Neural cell (in vitro differentiated cells): ENCODE data around the gene PNKD. TPM values are rescaled to one million over a fixed set of nuclear protein-coding genes. Genes with fewer than 3 reads are reported as not detected.

ENCODE experiments used
- H2AFZ ChIP-seq: fragments of 200-600, 300-800 bp; sonication (generic), shearing (Covaris generic); 2 replicates; pipeline ENCODE4 v1.6.0; 2014; ENCODE audit warnings: low read depth, mild to moderate bottlenecking, antibody characterized with exemption, low read length, moderate library complexity
- H3F3A ChIP-seq: fragments of 200-600 bp; shearing (Covaris generic); 2 replicates; pipeline ENCODE4 v1.6.1; 2016; ENCODE audit warnings: mild to moderate bottlenecking, moderate library complexity, mixed read lengths, antibody characterized with exemption, low read length; ENCODE audit not compliant: insufficient read depth, poor library complexity, severe bottlenecking
- H3K27ac ChIP-seq: fragments of 200-600, 300-800 bp; sonication (generic), shearing (Covaris generic); 2 replicates; pipeline ENCODE4 v1.5.1; 2014; ENCODE audit warnings: mild to moderate bottlenecking, low read length, moderate library complexity
- H3K27me3 ChIP-seq: fragments of 300-800, 200-600 bp; sonication (generic), shearing (Covaris generic); 2 replicates; pipeline ENCODE4 v1.6.0; 2014; ENCODE audit warnings: mild to moderate bottlenecking, low read depth, low read length, moderate library complexity; ENCODE audit not compliant: insufficient read depth
- H3K36me3 ChIP-seq: fragments of 300-800, 200-600 bp; sonication (generic), shearing (Covaris generic); 2 replicates; pipeline ENCODE4 v1.5.1; 2014; ENCODE audit warnings: mild to moderate bottlenecking, antibody characterized with exemption, low read length, moderate library complexity; ENCODE audit not compliant: insufficient read depth
- H3K4me2 ChIP-seq: fragments of 300-800, 200-600 bp; sonication (generic), shearing (Covaris generic); 2 replicates; pipeline ENCODE4 v1.6.0; 2014; ENCODE audit warnings: mild to moderate bottlenecking, low read length
- H3K4me3 ChIP-seq: fragments of 300-800, 200-600 bp; sonication (generic), shearing (Covaris generic); 2 replicates; pipeline ENCODE4 v1.5.1; 2014; ENCODE audit warnings: mild to moderate bottlenecking, low read length, moderate library complexity
- H3K79me2 ChIP-seq: fragments of 200-600 bp; shearing (Covaris generic); replicated peaks from 2 replicates; pipeline ENCODE4 v1.6.0; 2014; ENCODE audit warnings: mild to moderate bottlenecking, low read length, moderate library complexity; ENCODE audit not compliant: insufficient read depth
- H3K9ac ChIP-seq: fragments of 300-800, 200-600 bp; sonication (generic), shearing (Covaris generic); 2 replicates; pipeline ENCODE4 v1.6.1; 2016; ENCODE audit warnings: mild to moderate bottlenecking, low read length, mixed read lengths
- H3K9me2 ChIP-seq: fragments of 200-600 bp; shearing (Covaris generic); 2 replicates; pipeline ENCODE4 v1.6.1; 2016; ENCODE audit warnings: mild to moderate bottlenecking, low read length, mixed read lengths; ENCODE audit not compliant: insufficient read depth
- H3K9me3 ChIP-seq: fragments of 200-600, 300-800 bp; sonication (generic), shearing (Covaris generic); 2 replicates; pipeline ENCODE4 v1.6.1; 2016; ENCODE audit warnings: mild to moderate bottlenecking, mixed run types, low read length, moderate library complexity, mixed read lengths
- H4K20me1 ChIP-seq: fragments of 200-600 bp; shearing (Covaris generic); 2 replicates; pipeline ENCODE4 v1.6.1; 2016; ENCODE audit warnings: mild to moderate bottlenecking, mixed run types; ENCODE audit not compliant: insufficient read depth
- CTCF ChIP-seq: fragments of 450-650 bp; IDR thresholded peaks from 2 replicates; pipeline ENCODE4 v1.5.1; 2014; ENCODE audit warnings: antibody characterized with exemption, mild to moderate bottlenecking, moderate library complexity; ENCODE audit not compliant: poor library complexity, severe bottlenecking
- EP300 ChIP-seq: fragments of 450-650 bp; conservative IDR thresholded peaks from 2 replicates; pipeline ENCODE4 v1.6.1; 2014; ENCODE audit warnings: antibody characterized with exemption, mild to moderate bottlenecking, moderate library complexity; ENCODE audit not compliant: poor library complexity, severe bottlenecking
- EZH2 ChIP-seq: fragments of 200-600, 300-800 bp; shearing (Covaris generic), sonication (generic); IDR thresholded peaks from 2 replicates; pipeline ENCODE4 v1.6.1; 2014; ENCODE audit warnings: antibody characterized with exemption, low read length, borderline replicate concordance, mild to moderate bottlenecking; ENCODE audit not compliant: insufficient read depth, poor library complexity, severe bottlenecking
- MXI1 ChIP-seq: fragments of 450-650 bp; conservative IDR thresholded peaks from 2 replicates; pipeline ENCODE4 v1.6.1; 2014; ENCODE audit warnings: antibody characterized with exemption, mild to moderate bottlenecking; ENCODE audit not compliant: poor library complexity, severe bottlenecking
- POLR2AphosphoS5 ChIP-seq: IDR thresholded peaks from 2 replicates; pipeline ENCODE4 v1.6.1; 2012
- RAD21 ChIP-seq: fragments of 450-650 bp; conservative IDR thresholded peaks from 2 replicates; pipeline ENCODE4 v1.6.1; 2014; ENCODE audit warnings: antibody characterized with exemption, mild to moderate bottlenecking, moderate library complexity
- SMC3 ChIP-seq: fragments of 450-650 bp; conservative IDR thresholded peaks from 2 replicates; pipeline ENCODE4 v1.6.1; 2014; ENCODE audit warnings: antibody characterized with exemption, mild to moderate bottlenecking, moderate library complexity; ENCODE audit not compliant: poor library complexity
- TAF1 ChIP-seq: IDR thresholded peaks from 2 replicates; pipeline ENCODE4 v1.6.1; 2012; ENCODE audit warnings: low read depth
- polyA plus RNA-seq: library from polyadenylated mRNA; depleted of rRNA; stranded (reverse); fragments of >200 nt; gene quantifications from 2 replicates; pipeline ENCODE4 v1.2.3, GENCODE V29; 2014
- TF ChIP-seq, protein P1 (sequence below): IDR thresholded peaks from 2 replicates; pipeline ENCODE4 v1.6.1; 2012; ENCODE audit warnings: borderline replicate concordance

The PNKD gene
- polyA plus RNA-seq, 1 donor from 2014 or later: 59.7 TPM

DNA sequence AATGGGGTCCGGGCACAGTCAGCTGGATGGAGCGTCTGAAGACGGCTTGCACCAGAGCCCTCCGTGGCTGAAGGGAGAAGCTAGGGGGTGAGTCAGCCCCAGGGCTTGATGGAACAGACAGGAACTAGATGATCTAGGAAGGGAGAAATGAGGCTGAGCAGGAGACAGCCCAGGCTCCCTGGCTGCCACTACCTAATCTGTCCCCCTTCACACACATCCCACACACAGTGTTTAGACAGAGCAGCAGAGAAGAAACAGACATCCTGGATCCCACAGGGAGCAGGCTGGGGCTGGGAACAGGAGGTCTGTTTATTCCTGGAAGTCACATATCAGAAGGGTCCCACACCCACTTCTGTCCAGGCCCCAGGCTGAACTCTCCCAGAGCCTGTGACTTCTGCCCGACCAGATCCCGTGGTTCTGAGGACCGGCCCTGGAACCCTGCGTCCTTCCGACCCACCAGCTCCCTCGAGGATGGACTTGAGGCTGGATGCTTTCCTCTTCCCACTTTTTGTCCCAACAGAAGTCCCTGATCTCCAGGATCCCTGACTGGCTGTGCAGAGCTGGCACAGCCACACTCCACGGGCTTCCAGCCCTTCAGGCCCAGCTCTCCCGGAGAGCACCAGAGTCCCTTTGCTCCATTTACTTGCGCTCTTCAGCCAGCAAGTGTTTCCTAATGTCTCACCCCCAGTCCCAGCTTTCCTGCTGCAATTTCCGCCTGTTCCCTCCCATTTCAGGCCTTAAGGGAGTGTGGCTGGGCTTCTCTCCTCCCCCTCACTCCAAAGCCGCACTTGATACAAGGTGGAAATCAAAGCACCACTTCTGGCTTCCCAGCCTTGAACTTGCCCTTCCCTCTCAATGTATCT, 11.0 kb upstream of the PNKD start:
- no peak overlapping the region for H2AFZ ChIP-seq
- no peak overlapping the region for H3K9ac ChIP-seq

GRCh38 chr2:218260166-218260565, 10.2 kb upstream of the PNKD start:
- H2AFZ ChIP-seq: no peak overlapping the region
- H3F3A ChIP-seq: no peaks in the 10 kb centered on the region
- H3K4me3 ChIP-seq: no peak overlapping the region
- no peaks in the 10 kb centered on the region for H3K27me3 ChIP-seq
- H3K9ac ChIP-seq: no peak overlapping the region
- H3K79me2 ChIP-seq: no peaks in the 10 kb centered on the region
- no peaks in the 10 kb centered on the region for H4K20me1 ChIP-seq
- H3K4me2 ChIP-seq: no peak overlapping the region
- H3K9me2 ChIP-seq: no peaks in the 10 kb centered on the region
- peaks cover 3% of the 10 kb centered on the region for H3K36me3 ChIP-seq
- no peaks in the 10 kb centered on the region for H3K9me3 ChIP-seq
- H3K27ac ChIP-seq: no peak overlapping the region
- TF ChIP-seq EP300 (no peak), MXI1 (no peak), SMC3 (no peak), RAD21 (no peak), EZH2 (no peak), POLR2AphosphoS5 (no peak), CTCF (no peak), TAF1 (no peak)

More for the DNA sequence above, 11.0 kb upstream of the PNKD start:
- no peaks in the 10 kb centered on the region for H3K9me3 ChIP-seq
- peaks cover 10% of the 10 kb centered on the region for H3K36me3 ChIP-seq
- TF ChIP-seq, protein P1, sequence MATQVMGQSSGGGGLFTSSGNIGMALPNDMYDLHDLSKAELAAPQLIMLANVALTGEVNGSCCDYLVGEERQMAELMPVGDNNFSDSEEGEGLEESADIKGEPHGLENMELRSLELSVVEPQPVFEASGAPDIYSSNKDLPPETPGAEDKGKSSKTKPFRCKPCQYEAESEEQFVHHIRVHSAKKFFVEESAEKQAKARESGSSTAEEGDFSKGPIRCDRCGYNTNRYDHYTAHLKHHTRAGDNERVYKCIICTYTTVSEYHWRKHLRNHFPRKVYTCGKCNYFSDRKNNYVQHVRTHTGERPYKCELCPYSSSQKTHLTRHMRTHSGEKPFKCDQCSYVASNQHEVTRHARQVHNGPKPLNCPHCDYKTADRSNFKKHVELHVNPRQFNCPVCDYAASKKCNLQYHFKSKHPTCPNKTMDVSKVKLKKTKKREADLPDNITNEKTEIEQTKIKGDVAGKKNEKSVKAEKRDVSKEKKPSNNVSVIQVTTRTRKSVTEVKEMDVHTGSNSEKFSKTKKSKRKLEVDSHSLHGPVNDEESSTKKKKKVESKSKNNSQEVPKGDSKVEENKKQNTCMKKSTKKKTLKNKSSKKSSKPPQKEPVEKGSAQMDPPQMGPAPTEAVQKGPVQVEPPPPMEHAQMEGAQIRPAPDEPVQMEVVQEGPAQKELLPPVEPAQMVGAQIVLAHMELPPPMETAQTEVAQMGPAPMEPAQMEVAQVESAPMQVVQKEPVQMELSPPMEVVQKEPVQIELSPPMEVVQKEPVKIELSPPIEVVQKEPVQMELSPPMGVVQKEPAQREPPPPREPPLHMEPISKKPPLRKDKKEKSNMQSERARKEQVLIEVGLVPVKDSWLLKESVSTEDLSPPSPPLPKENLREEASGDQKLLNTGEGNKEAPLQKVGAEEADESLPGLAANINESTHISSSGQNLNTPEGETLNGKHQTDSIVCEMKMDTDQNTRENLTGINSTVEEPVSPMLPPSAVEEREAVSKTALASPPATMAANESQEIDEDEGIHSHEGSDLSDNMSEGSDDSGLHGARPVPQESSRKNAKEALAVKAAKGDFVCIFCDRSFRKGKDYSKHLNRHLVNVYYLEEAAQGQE: no peak
- TF ChIP-seq TAF1 (no peak), EZH2 (no peak), POLR2AphosphoS5 (no peak), CTCF (no peak), MXI1 (no peak), SMC3 (no peak), EP300 (no peak)
- H4K20me1 ChIP-seq: no peaks in the 10 kb centered on the region
- H3K27ac ChIP-seq: no peak overlapping the region
- H3K4me2 ChIP-seq: no peak overlapping the region
- no peak overlapping the region for H3K4me3 ChIP-seq
- H3K9me2 ChIP-seq: no peaks in the 10 kb centered on the region
- H3K27me3 ChIP-seq: no peaks in the 10 kb centered on the region
- H3K79me2 ChIP-seq: no peaks in the 10 kb centered on the region
- no peaks in the 10 kb centered on the region for H3F3A ChIP-seq
